ENCODE measurements around the gene DPP10.
"Not testable (repeated sequence)": the region's sequence is repeated elsewhere in the genome, so short reads cannot be mapped to it uniquely, and the experiment has no call there.

DPP10 gene

DNA sequence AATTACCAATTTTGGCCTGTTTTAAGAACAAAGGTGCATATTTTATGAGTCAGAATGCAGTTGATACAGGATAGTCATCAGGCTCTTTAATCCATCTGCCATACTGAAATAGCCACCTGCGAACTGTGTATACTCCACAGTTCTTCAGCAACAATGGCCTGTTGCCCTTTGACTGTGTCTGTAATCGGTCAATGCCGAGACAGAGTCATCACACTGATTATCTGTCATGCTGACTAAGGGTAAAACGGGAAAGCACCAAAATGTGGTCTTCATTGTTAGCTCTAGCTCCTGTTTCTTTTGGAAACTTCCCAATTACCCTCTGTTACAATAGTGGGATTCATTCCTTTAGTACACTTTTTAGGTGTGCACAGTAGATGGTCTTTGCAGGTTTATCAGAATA lies 871.7 kb downstream of the DPP10 start:
- no peak for DNase-seq

DNA sequence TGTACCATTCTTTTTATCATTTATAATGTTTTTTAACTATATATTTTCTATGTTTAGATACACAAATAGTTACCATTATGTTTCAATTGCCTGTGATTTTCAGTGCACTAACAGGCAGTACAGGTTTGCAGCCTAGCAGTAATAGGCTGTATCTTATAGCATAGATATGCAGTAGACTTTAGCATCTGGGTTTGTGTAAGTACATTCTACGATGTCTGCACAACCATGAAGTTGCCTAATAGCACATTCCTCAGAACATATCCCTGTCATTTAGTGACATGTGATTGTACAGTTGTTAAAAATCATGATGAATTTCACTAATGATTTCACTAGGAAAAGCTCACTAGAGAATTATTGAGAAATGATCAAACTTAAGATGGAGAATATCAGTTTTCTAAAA lies 884.6 kb downstream of the DPP10 start:
- no peak for DNase-seq

DNA sequence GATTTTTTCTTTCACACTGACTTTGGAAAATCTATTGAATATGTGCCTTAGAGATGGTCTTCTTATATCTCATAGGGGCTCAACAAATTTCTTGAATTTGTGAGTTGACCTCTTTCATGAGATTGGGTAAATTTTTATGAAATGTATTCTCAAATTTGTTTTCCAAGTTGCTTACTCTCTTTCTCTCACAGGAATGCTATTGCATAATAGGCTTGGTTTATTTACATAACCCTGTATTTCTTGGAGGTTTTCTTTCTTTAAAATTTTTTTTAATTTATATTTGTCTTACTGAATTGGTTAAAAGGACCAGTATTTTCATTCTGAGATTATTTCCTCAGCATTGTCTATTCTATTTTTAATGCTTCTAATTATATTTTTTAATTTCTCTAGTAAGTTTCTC lies 917.1 kb downstream of the DPP10 start:
- no peak for DNase-seq

DNA sequence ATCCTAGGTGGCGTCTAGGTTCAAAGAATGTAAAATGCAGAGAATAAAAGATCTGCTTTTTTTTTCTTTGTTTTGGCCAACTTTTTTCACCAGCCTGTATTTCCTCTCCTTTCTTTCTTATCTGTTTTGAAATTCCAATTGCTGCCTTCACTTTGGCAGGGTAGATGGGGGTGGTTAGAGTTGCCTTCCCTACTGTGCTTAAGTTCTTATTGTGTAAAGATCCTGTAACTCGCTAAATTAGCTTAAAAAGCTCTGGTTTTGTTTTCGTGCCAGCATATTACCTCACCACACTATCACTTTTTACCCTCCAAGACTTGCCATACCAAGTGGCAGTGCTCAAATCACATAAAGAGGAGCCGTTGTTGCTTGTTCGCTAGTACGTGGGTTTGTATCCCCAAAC lies 921.7 kb downstream of the DPP10 start:
- DNase-seq, result no peak

DNA sequence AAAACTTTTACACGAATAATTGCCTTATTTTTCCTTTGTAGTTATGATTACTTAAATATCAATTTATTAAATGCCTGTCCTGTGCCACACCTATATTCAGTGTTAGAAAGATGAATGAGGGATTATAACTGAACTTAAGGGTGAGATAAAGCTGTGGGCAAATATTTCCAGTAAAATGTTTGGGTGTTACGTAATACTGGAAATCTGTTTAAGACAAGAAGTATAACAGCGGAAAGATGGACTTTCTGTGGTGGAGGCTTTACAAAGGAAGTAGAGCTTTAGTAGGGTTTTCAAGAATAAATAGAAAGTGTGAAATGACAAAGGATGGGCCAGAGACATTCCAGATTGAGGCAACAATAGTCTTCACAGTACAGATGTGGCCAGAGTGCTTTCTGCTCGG lies 927.0 kb downstream of the DPP10 start:
- no peak for DNase-seq

DNA sequence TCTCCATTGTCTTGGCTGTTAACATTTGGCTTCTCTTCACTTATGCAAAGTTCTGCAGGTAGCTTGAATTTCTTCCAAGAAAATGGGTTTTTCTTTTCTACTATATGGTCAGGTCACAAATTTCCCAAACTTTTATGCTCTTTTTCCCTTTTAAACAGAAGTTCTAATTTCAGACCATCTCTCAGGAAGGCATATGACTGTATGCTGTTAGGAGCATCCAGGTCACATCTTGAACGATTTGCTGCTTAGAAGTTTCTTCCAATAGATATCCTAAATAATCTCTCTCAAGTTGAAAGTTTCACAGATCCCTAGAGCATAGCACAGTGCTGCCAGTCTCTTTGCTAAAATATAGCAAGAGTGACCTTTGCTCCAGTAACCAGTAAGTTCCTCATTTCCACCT lies 932.5 kb downstream of the DPP10 start:
- no peak for DNase-seq

DNA sequence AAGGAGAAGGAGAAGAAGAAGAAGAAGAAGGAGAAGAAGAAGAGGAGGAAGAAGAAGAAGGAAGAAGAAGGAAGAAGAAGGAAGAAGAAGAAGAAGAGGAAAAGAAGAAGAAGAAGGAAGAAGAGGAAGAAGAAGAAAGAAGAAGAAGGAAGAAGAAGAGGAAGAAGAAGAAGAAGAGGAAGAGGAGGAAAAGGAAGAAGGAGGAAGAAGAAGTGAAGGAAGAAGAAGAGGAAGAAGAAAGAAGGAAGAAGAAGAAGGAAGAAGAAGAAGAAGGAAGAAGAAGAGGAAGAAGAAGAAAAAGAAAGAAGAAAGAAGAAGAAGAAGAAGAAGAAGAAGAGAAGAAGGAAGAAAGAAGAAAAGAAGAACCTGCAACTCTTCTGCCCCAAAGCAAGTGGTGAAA lies 942.0 kb downstream of the DPP10 start:
- no peak for DNase-seq

DNA sequence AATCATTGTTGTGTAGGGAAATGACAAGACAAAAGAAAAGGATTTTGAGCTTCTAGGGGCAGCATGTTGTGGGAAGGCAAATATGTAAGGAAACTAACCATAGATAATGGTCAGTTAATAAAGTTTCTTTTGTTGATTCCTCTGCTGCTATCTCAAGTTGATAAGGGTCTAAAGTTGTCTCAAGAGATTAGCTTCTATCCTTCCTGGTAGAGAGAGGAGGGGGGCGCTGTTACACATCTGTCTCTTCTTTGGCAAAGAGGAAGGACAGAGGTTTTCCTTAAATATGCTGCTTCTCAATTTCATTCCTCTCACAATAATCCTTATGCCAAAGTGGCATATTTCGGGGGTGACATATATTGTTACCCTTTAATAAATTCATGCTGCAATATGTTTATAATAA lies 944.0 kb downstream of the DPP10 start:
- DNase-seq, result no peak

DNA sequence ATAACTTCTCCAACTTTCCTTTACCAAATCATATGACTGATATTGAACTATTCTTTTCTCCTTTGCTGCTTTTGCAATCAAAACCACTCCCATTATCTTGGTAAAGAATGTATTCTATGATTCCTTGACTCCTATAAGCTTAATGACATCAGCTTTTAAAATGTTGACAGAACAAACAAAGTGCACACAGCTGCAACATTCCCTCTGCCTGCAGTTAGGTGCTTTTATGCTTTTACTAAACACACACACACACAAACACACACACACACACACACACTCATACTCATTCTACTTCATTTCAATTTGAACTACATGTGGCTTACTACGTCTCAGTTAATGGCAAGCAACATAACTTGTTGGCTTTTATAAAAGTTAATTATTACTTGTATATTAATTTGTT lies 946.6 kb downstream of the DPP10 start:
- DNase-seq, result no peak

DNA sequence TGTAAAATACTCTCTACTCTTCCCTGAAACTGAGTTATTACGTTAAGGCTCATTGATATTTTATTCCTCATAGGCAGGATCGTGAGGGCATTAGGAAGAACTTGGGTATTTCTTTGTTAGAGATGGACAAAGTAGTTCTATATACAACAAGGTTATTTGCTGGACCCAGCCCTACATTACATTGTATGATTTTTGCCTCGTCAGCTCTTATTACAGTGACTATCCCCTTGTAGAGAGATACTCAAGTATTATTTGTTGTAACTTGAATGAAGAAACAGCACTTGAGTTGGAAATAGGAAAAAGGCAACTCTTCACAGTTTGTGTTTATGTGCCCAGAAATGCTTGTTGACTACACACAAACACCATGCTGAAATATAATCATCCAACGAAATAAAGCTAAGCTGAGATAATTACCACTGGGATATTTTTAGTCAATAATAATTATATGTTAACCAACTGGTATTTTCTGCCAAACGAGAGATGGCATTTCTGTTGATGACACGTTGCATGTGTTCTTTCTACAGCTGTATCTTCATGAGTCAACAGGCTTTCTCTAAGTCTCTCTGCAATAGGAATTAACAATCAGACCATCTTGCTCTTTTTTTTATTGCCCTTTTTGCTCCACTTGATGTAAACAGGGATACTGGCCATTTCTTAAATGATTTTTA lies 947.6 kb downstream of the DPP10 start:
- no peak for DNase-seq

DNA sequence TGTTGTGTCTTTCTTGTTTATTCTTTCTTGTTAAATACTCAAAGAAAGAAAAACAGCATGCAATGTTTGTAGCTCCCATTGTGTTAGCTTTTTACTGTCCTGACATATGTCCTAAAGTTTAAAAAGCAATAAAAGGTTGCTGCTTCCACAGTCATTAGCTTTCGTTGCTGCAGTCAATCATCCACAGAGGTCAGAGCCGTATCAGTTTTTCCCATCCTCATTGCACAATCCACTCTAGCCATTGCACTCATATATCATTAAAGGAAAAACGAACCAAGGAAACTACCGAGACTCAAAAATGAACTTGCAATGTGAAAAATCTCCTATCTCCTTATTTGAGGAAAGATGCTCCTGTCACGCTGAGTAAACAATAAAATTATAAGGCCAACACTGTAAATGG lies 954.1 kb downstream of the DPP10 start:
- DNase-seq, result no peak

DNA sequence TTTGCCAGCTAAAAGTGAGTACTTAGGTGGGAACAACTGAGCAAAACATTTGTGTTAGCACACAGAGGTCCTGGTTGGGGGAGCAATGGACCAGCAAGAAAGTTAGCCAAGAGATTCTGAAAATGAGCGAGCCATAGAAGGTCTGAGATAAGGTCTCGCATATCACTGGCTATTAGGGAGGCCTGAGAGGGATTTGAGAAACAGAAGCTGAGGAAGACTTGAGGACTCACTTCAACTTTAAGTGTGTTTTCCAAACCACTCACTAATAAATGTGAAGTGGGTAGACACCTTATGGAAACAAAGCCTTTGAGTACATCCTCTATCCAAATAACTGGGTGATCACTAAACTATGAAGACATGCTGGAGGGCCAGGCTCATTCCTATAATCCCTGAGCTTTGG lies 958.5 kb downstream of the DPP10 start:
- no peak for DNase-seq

DNA sequence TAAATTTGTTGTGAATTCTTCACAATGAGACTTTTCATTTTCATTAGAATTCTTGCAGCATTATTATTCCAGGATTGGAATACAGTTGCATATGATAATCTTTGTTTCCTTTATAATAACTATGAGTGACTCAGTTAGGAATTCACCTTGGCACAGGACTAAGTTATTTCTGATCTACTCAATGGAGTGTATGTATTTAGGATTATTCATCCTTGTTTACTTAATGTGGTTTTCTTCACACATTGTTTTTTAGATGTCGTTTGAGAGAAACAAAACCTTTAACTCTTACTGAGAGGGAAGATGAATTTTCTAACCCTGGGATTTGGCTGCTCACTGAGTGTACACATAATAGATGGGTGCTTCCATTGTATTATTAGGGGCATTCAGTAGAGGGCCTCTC lies 970.1 kb downstream of the DPP10 start:
- DNase-seq, result no peak

DNA sequence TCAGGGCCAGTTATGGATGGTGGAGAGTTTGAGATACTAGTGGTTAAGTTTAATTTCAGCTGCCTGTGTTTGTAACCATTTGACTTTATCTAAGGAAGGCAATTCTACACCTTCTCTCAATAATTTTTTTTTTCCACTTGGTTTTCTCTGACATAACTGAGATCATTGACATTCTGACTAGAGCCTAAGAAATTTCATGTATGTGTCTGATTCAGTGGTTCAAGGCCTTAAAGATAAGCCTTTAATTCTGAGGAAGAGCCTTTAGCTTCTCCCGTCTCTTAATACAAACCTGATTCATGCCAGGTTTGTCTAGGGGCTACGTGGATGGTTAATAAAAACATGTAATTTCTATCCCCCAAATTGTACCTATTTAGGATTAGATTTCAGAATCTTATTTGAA lies 971.4 kb downstream of the DPP10 start:
- DNase-seq, result no peak

DNA sequence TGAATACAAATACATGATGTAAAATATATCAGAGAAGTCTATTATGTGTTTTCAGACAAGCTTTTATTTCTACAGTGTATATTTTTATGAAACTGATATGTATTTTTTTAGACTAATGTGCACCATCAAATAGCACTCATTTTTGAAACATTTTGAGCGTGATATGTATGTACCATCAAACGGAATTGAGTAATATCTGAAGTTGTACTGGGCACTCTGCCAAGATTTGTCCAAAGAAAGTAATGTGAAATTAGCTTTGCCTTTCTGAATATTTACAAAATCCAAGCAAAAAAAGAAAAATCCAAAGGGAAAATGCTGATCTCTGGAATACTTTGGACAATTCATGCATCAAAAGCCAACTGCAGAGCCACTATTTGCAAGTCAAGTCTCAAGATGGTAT lies 972.0 kb downstream of the DPP10 start:
- DNase-seq, result no peak

DNA sequence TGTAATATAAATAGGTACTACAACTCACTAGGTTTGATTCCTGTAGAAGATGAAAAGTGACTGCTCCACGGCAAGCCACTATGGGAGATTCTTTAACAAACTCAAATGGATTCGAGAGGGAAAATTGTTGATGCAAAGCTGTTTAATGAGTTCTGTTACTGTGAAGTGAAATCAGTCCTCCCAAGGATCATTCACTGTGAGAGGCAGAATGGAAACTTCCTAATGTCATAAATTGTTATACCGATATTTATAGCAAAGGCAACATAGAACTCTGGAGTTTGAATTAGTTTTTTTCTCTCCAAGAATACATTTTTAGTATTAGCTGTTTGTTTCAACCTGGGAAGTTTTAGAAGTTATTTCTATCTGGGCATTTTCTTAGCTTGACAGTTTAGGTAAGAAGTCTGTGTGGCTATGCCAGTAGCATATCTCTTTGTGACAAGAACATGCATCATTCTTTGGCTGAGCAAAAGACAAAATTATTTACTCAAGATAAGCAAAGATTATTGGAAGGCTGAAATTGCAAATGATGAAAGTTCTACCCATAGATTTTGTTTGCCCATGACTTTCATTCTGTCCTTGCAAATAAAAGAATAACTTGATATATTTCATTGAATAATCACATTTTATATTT lies 979.7 kb downstream of the DPP10 start:
- no peak for DNase-seq

DNA sequence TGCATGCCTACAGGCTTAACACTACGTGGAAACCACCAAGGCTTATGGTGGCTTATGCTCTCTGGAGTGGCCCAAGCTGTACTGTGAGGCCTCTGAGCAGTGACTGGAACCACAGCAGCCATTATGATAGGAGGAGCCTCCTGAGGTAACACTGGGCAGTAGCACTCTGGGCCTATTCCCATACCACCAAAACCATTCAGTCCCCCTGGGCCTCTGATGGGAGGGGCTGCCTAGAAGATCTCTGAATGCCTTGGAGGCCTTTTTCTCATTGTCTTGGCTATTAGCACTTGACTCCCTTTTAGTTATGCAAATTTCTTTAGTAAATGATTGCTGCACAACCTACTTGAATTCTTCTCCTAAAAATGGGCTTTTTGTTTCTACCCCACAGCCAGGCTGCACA lies 985.0 kb downstream of the DPP10 start:
- DNase-seq, result no peak

DNA sequence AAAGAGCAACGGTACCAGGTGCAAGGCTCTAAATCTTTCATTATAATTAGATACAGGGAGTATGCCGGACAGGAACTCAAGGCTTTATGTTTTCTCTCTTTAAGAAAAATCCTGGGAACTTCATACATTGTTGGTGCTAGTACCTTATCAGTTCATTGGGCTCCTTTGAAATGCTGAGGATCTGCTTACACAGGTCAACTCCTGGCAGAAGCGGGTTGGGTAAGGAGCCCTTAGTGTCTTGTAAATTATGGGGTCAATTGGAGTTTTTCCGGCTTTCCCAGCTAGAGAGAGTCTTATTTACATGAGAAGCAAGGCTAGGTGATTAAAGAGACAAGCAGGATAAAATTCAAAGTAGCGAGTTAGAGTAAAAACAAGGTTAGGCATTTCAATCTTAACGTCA lies 998.3 kb downstream of the DPP10 start:
- DNase-seq, result not testable (repeated sequence)

DNA sequence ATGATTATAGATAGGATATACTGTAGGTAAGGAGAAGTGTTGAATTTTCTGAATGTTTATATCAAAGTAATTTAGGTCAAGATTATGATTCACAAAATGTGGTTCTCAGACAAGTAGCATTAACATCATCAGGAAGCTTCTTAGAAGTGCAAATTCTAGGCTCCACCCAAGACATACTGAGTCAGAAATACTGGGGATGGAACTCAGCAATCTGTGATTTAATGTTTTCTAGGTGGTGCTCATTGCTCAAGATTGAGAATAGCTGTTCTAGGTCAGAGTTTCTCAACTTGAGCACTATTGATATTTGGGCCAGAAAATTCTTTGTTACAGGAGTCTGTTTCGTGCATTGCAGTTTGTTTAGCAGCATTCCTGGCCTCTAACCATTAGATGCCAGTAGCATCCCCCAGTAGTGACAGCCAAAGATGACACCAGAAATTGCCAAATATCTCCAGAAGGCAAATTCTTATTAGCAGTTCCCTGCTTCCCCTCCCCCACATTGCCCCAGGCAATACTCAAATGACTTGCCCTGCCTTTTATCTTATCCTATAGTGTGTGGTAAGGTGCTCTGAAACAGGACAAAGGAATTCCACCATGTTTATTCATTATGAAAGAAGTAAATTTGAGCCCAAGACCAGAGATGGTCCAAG lies 1001.2 kb downstream of the DPP10 start:
- no peak for DNase-seq

DNA sequence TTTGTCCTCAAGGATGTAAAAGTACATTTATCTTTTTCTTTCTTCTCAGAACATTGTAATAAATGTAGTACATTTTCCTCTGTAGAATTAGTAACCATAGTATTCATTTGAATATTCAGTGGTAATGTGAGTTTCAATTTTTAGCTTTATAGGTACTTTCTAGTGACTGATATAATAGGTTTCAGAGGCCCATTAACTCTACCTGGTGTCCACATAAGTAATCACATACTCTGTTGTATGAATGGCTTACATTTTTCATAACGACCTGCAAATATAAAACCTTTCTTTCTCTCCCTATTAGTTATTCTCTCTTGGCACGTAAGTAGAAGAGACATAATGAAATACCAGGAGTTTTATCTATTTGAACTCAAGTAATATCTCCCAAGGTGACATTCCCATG lies 1017.6 kb downstream of the DPP10 start:
- DNase-seq, result no peak

DNA sequence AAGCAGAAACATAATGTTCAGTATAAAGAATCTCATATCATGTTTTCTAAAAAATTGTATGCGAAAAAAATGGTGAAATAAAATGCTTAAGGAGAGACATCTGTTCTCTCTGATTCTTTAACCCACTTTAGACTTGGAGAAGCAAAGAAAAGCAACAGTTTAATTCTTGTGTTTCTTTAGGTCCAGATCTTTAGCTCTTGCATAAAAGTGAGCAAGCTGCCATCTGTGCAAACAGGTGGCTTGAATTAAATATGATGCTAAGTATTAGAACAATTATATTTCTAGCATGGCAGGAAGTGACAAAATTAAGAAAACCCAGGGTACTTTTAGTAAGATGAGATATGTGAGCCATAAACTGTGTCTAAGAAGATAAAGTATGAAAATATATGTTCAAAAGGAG lies 1038.3 kb downstream of the DPP10 start:
- no peak for DNase-seq

DNA sequence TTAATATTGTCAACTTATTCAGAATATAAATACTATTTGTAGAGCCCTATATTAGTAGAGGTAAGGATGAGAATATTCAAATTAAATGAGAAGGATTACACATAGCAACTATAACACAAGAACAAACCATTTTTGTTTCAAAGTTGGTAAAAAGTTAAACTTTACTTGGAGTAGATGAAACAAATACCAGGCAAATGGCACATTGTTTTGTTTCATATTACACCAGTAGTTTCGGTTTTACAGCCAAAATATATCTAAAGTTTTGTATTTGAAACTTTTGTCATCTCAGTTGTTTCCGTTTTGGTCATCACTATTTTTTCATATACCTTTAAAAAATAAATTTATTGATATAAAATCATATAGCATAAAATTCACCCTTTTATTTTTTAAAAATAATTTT lies 1039.4 kb downstream of the DPP10 start:
- DNase-seq, result no peak

DNA sequence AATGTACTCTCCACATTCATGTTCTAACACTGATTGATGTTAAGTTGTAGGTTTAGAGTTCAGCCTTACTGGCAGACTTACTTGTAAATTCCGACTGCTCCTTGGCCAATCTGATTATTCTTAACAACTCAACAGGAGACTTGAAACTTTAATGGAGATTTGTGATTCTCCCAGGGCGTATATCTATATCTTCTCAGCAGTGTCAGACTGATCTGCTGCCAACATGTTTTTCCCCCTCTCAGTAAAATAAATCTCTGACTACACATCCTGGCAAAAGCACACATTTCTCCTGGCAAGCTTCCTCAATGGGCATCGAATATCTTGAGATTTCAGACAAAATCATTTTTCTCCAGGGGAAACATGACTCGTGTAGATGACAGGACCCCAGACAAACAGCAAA lies 1041.2 kb downstream of the DPP10 start:
- no peak for DNase-seq

DNA sequence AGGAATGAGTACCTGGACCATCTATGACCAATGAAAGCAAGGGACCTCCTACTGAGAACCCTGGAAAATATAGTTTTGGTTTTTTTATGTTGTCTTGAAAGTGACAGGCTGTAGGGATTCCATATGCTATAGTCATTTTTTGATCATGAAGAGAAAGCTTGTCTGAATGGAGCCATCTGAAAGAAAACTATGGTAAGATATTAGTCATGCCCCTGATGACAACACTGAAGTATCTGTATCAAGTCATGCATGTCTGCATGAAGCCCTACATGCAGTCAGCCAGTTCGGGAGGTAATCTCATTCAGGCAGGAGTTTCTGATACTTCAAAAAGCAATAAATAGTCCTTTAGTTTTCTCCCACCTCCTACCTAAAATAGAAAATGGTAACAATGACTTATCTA lies 1042.0 kb downstream of the DPP10 start:
- no peak for DNase-seq

DNA sequence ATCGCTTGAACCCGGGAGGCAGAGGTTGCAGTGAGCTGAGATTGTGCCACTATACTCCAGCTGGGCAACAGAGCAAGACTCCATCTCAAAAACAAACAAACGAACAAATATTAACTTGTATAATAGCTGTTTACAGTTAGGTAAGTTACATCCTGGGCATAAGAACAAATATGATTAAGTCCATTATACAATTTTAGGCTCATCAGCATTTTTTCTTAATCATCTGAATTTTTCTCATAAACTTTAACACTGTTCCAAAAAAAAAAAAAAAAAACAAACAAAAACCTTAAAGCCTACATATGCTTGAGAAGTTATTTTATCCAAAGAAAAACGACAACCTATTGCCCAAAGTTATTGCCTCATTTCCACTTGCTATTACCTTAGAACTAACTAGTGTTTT lies 1042.5 kb downstream of the DPP10 start:
- DNase-seq, result no peak

Data from SIG-M5 (cell line).